A549 (cell line): Measurements from ENCODE around the gene CLCF1.

Source experiments
- CTCF ChIP-seq: fragments of >200 bp; sonication (Bioruptor Twin); formaldehyde crosslinking; IDR thresholded peaks from 3 replicates; pipeline ENCODE4 v1.5.1; 2016
- EP300 ChIP-seq, 2 experiments: fragments of >200 bp; sonication (Bioruptor Twin); formaldehyde crosslinking; IDR thresholded peaks; 2 replicates in 1 of 2; 3 replicates in 1 of 2; pipeline ENCODE4 v1.6.1; 2016 to 2017
- JUNB ChIP-seq: fragments of >200 bp; sonication (Bioruptor Twin); formaldehyde crosslinking; IDR thresholded peaks from 2 replicates; pipeline ENCODE4 v1.6.1; 2016
- PBX3 ChIP-seq: IDR thresholded peaks from 2 replicates; pipeline ENCODE4 v1.6.1; 2012
- POLR2A ChIP-seq: IDR thresholded peaks from 2 replicates; pipeline ENCODE4 v1.6.1; 2012; ENCODE audit warnings: mild to moderate bottlenecking, low read length
- RFX5 ChIP-seq: fragments of 450-650 bp; IDR thresholded peaks from 2 replicates; pipeline ENCODE4 v1.7.1; 2014; ENCODE audit warnings: antibody characterized with exemption, mild to moderate bottlenecking, moderate library complexity
- SREBF2 ChIP-seq: fragments of 450-650 bp; IDR thresholded peaks from 2 replicates; pipeline ENCODE4 v1.6.1; 2014; ENCODE audit warnings: mild to moderate bottlenecking, moderate library complexity

DNA sequence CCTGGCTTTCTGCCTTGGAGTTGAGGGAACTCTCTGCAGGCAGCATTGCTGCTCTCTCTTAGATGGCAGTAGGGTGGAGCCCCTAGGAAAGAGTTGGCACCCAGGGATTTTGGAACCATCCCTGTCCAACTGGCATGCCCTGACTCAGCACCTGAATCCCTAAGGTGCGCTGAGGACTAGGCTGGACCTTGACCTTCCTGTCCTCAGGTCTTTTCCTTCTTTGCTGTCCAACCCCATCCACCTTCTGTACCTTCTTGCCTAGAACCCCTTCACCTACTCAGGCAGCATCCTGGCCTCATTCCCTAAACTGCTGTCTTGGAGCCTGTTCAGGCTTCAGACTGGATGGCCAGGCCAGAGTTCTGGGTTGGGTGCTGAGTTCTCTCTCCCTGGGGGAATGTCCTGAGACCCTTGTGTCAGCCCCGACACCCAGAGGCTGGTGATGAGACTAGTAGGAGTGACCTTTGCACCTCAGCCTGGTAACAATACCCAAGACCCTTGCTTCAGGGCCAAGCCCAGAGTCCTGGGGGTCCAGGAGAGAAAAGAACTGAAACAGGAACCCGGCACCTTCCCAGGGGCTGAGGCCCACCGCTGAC is 17.5 kb downstream of the CLCF1 start:
- TF ChIP-seq POLR2A (no peak), SREBF2 (no peak), CTCF (no peak), JUNB (no peak), RFX5 (no peak), EP300 (IDR thresholded peaks at IDR 0.05) (no peak), PBX3 (no peak)
